HG02870 (cell line): Measurements from ENCODE around the gene ATF6B.
"Not testable (repeated sequence)": the region's sequence is repeated elsewhere in the genome, so short reads cannot be mapped to it uniquely, and the experiment has no call there.

ENCODE experiments used
- ATAC-seq: cut with Tn5 transposase; IDR thresholded peaks from one replicate; pipeline ENCODE4 v1.9.1; 2021; ENCODE audit warnings: mild to moderate bottlenecking, moderate library complexity; ENCODE audit not compliant: unreplicated experiment

ATF6B gene

GRCh38 chr6:32154514-32155161, 26.6 kb upstream of the ATF6B start:
- ATAC-seq, result no peak

- ATAC-seq, result no peak
Measured at GRCh38 chr6:32153564-32154513, 25.8 kb upstream of the ATF6B start, which contains the start of gene PPT2. TSS of gene PPT2 (plus strand) at chr6:32154141. CDS start at chr6:32154595, 454 bp downstream.

GRCh38 chr6:32152769-32153563, 24.9 kb upstream of the ATF6B start:
- ATAC-seq, result no peak

- no peak for ATAC-seq
Measured at GRCh38 chr6:32151863-32152768, 24.1 kb upstream of the ATF6B start, which contains the start of gene PRRT1. TSS of gene PRRT1 (minus strand) at chr6:32151939. CDS start at chr6:32151827, 112 bp downstream.

- ATAC-seq, result no peak
Measured at GRCh38 chr6:32151181-32151862, 23.3 kb upstream of the ATF6B start.

GRCh38 chr6:32149932-32150870, 22.2 kb upstream of the ATF6B start:
- no peak for ATAC-seq

GRCh38 chr6:32149092-32149755, 21.2 kb upstream of the ATF6B start:
- no peak for ATAC-seq

GRCh38 chr6:32148289-32149091, 20.4 kb upstream of the ATF6B start:
- ATAC-seq, result no peak

- ATAC-seq, result no peak
Measured at GRCh38 chr6:32147401-32148132, 19.5 kb upstream of the ATF6B start.

GRCh38 chr6:32146687-32147086, 18.6 kb upstream of the ATF6B start:
- no peak for ATAC-seq

GRCh38 chr6:32146287-32146686, 18.2 kb upstream of the ATF6B start:
- ATAC-seq, result no peak

- ATAC-seq, result not testable (repeated sequence)
Measured at GRCh38 chr6:32144238-32144637, 16.2 kb upstream of the ATF6B start.

- no peak for ATAC-seq
Measured at GRCh38 chr6:32140420-32141046, 12.5 kb upstream of the ATF6B start.

GRCh38 chr6:32139590-32139989, 11.5 kb upstream of the ATF6B start:
- ATAC-seq, result no peak

GRCh38 chr6:32137454-32137853, 9.4 kb upstream of the ATF6B start:
- ATAC-seq, result no peak

GRCh38 chr6:32133786-32134185, 5.7 kb upstream of the ATF6B start:
- ATAC-seq, result no peak
